SK-N-SH treated with all-trans-retinoic acid at 6 μM for 48 hours (cell line): Measurements from ENCODE around the gene CD96.
"Not testable (repeated sequence)": the region's sequence is repeated elsewhere in the genome, so short reads cannot be mapped to it uniquely, and the experiment has no call there.

ENCODE experiments used
- ATAC-seq: fragments of 200-7000 bp; cut with Tn5 transposase; 3 replicates; pipeline ENCODE4 v1.9.1; 2020; ENCODE audit warnings: mild to moderate bottlenecking, moderate library complexity
- ARNTL ChIP-seq: fragments of 450-650 bp; formaldehyde crosslinking; IDR thresholded peaks from 2 replicates; pipeline ENCODE4 v1.5.0; 2020; ENCODE audit warnings: low read depth, mild to moderate bottlenecking, moderate library complexity, borderline replicate concordance
- CREB5 ChIP-seq: fragments of 250-450 bp; sonication (Bioruptor Pico); IDR thresholded peaks from 2 replicates; pipeline ENCODE4 v1.5.1; 2020; ENCODE audit warnings: low read depth, mild to moderate bottlenecking, moderate library complexity
- CSDC2 ChIP-seq: fragments of 250-450 bp; sonication (Bioruptor Pico); IDR thresholded peaks from 2 replicates; pipeline ENCODE4 v1.5.0; 2020; ENCODE audit warnings: mild to moderate bottlenecking, moderate library complexity
- ESRRG ChIP-seq: fragments of 250-450 bp; sonication (Bioruptor Pico); IDR thresholded peaks from 2 replicates; pipeline ENCODE4 v1.6.1; 2021; ENCODE audit warnings: mild to moderate bottlenecking
- ISL1 ChIP-seq: fragments of 250-450 bp; sonication (Bioruptor Pico); IDR thresholded peaks from 2 replicates; pipeline ENCODE4 v2.1.2; 2022; ENCODE audit warnings: mild to moderate bottlenecking, moderate library complexity
- OSR1 ChIP-seq: fragments of 250-450 bp; sonication (Bioruptor Pico); IDR thresholded peaks from 2 replicates; pipeline ENCODE4 v1.8.0; 2022; ENCODE audit warnings: moderate library complexity, mild to moderate bottlenecking, inconsistent platforms
- PPARA ChIP-seq: fragments of 250-450 bp; sonication (Bioruptor Pico); IDR thresholded peaks from 2 replicates; pipeline ENCODE4 v1.5.0; 2020; ENCODE audit warnings: mild to moderate bottlenecking, borderline replicate concordance
- RARB ChIP-seq: fragments of 250-450 bp; sonication (Bioruptor Pico); IDR thresholded peaks from 2 replicates; pipeline ENCODE4 v1.8.0; 2021; ENCODE audit warnings: mild to moderate bottlenecking, moderate library complexity
- TOX ChIP-seq: fragments of 250-450 bp; sonication (Bioruptor Pico); IDR thresholded peaks from 2 replicates; pipeline ENCODE4 v1.8.0; 2021; ENCODE audit warnings: mild to moderate bottlenecking, moderate library complexity, borderline replicate concordance
- TSHZ2 ChIP-seq: fragments of 250-450 bp; sonication (Bioruptor Pico); IDR thresholded peaks from 2 replicates; pipeline ENCODE4 v1.5.0; 2020; ENCODE audit warnings: mild to moderate bottlenecking, moderate library complexity
- ZC3H10 ChIP-seq: fragments of 250-450 bp; sonication (Bioruptor Pico); IDR thresholded peaks from 2 replicates; pipeline ENCODE4 v1.5.1; 2021; ENCODE audit warnings: mild to moderate bottlenecking, moderate library complexity
- ZFP30 ChIP-seq: fragments of 450-650 bp; formaldehyde crosslinking; IDR thresholded peaks from 2 replicates; pipeline ENCODE4 v1.5.0; 2022; ENCODE audit warnings: mild to moderate bottlenecking, moderate library complexity
- ZNF8 ChIP-seq: fragments of 450-650 bp; formaldehyde crosslinking; IDR thresholded peaks from 2 replicates; pipeline ENCODE4 v1.5.0; 2020; ENCODE audit warnings: mild to moderate bottlenecking, moderate library complexity
- TF ChIP-seq, protein P1 (sequence below): fragments of 250-450 bp; sonication (Bioruptor Pico); IDR thresholded peaks from 2 replicates; pipeline ENCODE4 v1.8.0; 2021; ENCODE audit warnings: low read depth, mild to moderate bottlenecking, moderate library complexity, borderline replicate concordance
- TF ChIP-seq, protein P2 (sequence below): fragments of 250-450 bp; sonication (Bioruptor Pico); IDR thresholded peaks from 2 replicates; pipeline ENCODE4 v1.8.0; 2020; ENCODE audit warnings: mild to moderate bottlenecking, moderate library complexity, borderline replicate concordance

The CD96 gene

GRCh38 chr3:111509308-111509707 lies 32.7 kb upstream of the CD96 start:
- no peak for TF ChIP-seq ARNTL (CRISPR knock-in tag)
- no peak for TF ChIP-seq OSR1
- TF ChIP-seq ISL1 (CRISPR knock-in tag): no peak
- no peak for TF ChIP-seq ZC3H10 (CRISPR knock-in tag)
- TF ChIP-seq RARB (CRISPR knock-in tag): no peak
- no peak for TF ChIP-seq ZNF8 (CRISPR knock-in tag)
- TF ChIP-seq CSDC2: no peak
- no peak for TF ChIP-seq TOX (CRISPR knock-in tag)
- no peak for ATAC-seq

DNA sequence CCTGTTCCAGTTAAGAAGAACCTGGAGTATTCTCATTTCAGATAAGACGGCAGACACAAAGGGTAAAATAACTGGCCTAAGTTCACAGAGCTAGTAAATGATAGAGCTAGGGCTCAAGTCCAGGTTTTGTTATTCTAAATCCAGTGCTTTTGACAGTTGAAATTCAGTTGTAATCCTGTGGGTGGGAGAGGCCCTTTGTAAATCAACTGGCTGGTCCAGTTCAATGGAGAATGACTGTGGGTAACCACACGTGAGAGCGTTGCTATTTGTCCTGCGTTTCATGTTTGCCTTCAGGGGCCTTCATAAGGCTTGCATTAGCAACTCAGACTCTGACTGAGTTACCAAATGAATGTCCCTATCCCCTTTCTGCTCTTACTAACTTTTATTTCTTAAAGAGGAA lies 24.2 kb upstream of the CD96 start:
- no peak for ATAC-seq
- TF ChIP-seq ESRRG (CRISPR knock-in tag) (no peak), TSHZ2 (CRISPR knock-in tag) (no peak), CREB5 (CRISPR knock-in tag) (no peak), ARNTL (CRISPR knock-in tag) (no peak)

DNA sequence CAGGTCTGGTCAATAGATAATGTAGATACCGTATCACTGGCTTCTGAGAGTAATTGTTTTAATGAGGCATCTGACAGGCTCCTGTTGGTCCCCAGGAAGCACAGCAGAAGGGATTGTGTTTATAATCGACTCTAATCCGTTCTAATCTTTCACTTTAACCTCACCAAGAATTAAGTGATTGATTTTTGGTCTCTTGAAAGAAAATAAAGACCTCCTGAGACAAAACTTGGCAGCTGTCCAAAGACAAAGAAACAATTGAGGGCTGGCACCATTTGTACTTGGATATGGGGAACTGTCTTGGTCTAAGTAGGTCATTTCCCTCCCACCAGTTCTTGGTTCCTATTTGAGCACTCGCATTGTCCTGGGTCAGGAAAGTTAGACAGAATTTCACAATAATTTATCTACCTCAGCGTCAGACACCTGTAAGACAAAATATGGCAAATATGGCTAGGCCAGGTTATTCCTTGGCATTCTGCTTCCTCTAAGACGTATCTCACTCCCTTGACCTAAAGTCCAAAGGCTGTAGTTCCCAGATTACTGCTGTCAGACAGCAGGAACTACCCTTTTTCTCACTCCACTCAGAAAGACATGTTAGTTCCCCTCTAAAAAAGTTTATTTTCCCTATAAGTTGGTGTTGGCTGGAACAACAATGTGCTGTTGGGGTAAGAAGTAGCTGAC lies 22.7 kb upstream of the CD96 start:
- ATAC-seq: no peak
- no peak for TF ChIP-seq ZNF8 (CRISPR knock-in tag)
- no peak for TF ChIP-seq ZFP30 (CRISPR knock-in tag)
- TF ChIP-seq ESRRG (CRISPR knock-in tag): no peak
- TF ChIP-seq RARB (CRISPR knock-in tag): no peak
- no peak for TF ChIP-seq ISL1 (CRISPR knock-in tag)
- no peak for TF ChIP-seq CSDC2
- no peak for TF ChIP-seq CREB5 (CRISPR knock-in tag)

- no peak for ATAC-seq
- TF ChIP-seq PPARA: no peak
- TF ChIP-seq TOX (CRISPR knock-in tag): no peak
- TF ChIP-seq TSHZ2 (CRISPR knock-in tag): no peak
- TF ChIP-seq, protein P1, sequence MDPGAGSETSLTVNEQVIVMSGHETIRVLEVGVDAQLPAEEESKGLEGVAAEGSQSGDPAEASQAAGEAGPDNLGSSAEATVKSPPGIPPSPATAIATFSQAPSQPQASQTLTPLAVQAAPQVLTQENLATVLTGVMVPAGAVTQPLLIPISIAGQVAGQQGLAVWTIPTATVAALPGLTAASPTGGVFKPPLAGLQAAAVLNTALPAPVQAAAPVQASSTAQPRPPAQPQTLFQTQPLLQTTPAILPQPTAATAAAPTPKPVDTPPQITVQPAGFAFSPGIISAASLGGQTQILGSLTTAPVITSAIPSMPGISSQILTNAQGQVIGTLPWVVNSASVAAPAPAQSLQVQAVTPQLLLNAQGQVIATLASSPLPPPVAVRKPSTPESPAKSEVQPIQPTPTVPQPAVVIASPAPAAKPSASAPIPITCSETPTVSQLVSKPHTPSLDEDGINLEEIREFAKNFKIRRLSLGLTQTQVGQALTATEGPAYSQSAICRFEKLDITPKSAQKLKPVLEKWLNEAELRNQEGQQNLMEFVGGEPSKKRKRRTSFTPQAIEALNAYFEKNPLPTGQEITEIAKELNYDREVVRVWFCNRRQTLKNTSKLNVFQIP (CRISPR knock-in tag): no peak
- no peak for TF ChIP-seq CSDC2
- TF ChIP-seq, protein P2, sequence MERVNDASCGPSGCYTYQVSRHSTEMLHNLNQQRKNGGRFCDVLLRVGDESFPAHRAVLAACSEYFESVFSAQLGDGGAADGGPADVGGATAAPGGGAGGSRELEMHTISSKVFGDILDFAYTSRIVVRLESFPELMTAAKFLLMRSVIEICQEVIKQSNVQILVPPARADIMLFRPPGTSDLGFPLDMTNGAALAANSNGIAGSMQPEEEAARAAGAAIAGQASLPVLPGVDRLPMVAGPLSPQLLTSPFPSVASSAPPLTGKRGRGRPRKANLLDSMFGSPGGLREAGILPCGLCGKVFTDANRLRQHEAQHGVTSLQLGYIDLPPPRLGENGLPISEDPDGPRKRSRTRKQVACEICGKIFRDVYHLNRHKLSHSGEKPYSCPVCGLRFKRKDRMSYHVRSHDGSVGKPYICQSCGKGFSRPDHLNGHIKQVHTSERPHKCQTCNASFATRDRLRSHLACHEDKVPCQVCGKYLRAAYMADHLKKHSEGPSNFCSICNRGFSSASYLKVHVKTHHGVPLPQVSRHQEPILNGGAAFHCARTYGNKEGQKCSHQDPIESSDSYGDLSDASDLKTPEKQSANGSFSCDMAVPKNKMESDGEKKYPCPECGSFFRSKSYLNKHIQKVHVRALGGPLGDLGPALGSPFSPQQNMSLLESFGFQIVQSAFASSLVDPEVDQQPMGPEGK: no peak
- TF ChIP-seq OSR1: no peak
- no peak for TF ChIP-seq CREB5 (CRISPR knock-in tag)
- TF ChIP-seq, all 23 proteins: peak for 0
Measured at GRCh38 chr3:111521891-111522290, 20.1 kb upstream of the CD96 start.

GRCh38 chr3:111524486-111524885 lies 17.5 kb upstream of the CD96 start:
- ATAC-seq: not testable (repeated sequence)
